Endothelial cell of umbilical vein (primary cell): ENCODE measurements around the gene UGT2A3.

Experiments used
- EZH2 ChIP-seq: IDR thresholded peaks from 2 replicates; pipeline ENCODE4 v1.6.1; 2012; ENCODE audit warnings: borderline replicate concordance, low read depth, mild to moderate bottlenecking, moderate library complexity, low read length, inconsistent platforms; ENCODE audit not compliant: severe bottlenecking
- FOS ChIP-seq: IDR thresholded peaks from 2 replicates; pipeline ENCODE4 v1.6.1; 2011; ENCODE audit warnings: mild to moderate bottlenecking, low read length, moderate library complexity, borderline replicate concordance; ENCODE audit not compliant: insufficient read depth
- GATA2 ChIP-seq: IDR thresholded peaks from 2 replicates; pipeline ENCODE4 v1.7.0; 2011; ENCODE audit warnings: low read depth, mild to moderate bottlenecking, moderate library complexity, mixed read lengths, low read length; ENCODE audit not compliant: insufficient read length, insufficient read depth
- JUN ChIP-seq: IDR thresholded peaks from 2 replicates; pipeline ENCODE4 v1.6.1; 2011; ENCODE audit warnings: borderline replicate concordance, low read depth; ENCODE audit not compliant: insufficient read length, insufficient read depth
- MYC ChIP-seq: IDR thresholded peaks from one replicate; pipeline ENCODE4 v1.6.1; 2011; ENCODE audit warnings: mild to moderate bottlenecking, low read depth, low read length
- POLR2A ChIP-seq: IDR thresholded peaks from 2 replicates; pipeline ENCODE4 v1.6.1; 2012; ENCODE audit warnings: low read depth, mild to moderate bottlenecking, control low read depth, low read length
- POLR2AphosphoS5 ChIP-seq: IDR thresholded peaks from 2 replicates; pipeline ENCODE4 v1.6.1; 2012; ENCODE audit warnings: low read depth, mild to moderate bottlenecking, control low read depth, low read length, moderate library complexity; ENCODE audit not compliant: insufficient read depth
- TF ChIP-seq, protein P1 (sequence below), 2 donors: IDR thresholded peaks; 1 replicate in 1 of 2; 2 replicates in 1 of 2; pipeline ENCODE4 v1.5.1; 2011; ENCODE audit warnings: low read length in 2 of 2, mild to moderate bottlenecking in 2 of 2, moderate library complexity in 2 of 2, control low read depth in 1 of 2, inconsistent platforms in 1 of 2, low read depth in 1 of 2; ENCODE audit not compliant: insufficient read depth in 1 of 2; ENCODE audit errors: extremely low read depth in 1 of 2
- TF ChIP-seq, protein P2 (sequence below): IDR thresholded peaks from 2 replicates; pipeline ENCODE4 v1.6.1; 2011; ENCODE audit not compliant: insufficient read depth, insufficient read length

DNA sequence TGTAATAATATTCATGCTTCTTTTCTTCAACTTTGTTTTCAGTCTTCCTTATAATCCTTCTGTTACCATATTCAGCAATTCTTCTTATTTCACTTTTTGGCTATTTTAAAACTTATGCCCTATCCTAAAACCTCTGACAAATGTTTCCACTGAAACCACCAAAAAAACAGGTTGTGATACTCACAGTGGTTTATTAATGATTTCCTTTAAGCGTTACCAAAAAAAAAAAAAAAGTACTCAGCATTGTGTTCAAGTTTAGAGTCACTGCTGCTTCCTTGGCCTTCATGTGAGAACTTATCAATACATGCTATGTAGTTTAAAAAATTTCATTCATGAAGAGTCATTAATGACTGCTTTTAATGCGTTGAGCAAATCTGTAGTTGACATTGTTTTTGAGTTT is 35.4 kb upstream of the UGT2A3 start:
- TF ChIP-seq POLR2A: no peak
- TF ChIP-seq, protein P1, sequence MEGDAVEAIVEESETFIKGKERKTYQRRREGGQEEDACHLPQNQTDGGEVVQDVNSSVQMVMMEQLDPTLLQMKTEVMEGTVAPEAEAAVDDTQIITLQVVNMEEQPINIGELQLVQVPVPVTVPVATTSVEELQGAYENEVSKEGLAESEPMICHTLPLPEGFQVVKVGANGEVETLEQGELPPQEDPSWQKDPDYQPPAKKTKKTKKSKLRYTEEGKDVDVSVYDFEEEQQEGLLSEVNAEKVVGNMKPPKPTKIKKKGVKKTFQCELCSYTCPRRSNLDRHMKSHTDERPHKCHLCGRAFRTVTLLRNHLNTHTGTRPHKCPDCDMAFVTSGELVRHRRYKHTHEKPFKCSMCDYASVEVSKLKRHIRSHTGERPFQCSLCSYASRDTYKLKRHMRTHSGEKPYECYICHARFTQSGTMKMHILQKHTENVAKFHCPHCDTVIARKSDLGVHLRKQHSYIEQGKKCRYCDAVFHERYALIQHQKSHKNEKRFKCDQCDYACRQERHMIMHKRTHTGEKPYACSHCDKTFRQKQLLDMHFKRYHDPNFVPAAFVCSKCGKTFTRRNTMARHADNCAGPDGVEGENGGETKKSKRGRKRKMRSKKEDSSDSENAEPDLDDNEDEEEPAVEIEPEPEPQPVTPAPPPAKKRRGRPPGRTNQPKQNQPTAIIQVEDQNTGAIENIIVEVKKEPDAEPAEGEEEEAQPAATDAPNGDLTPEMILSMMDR (IDR thresholded peaks at IDR 0.05; ENCODE audit: extremely low read depth in 1 of 2, insufficient read depth in 1 of 2, low read depth in 1 of 2, low read length in 2 of 2): no peak
- no peak for TF ChIP-seq EZH2
- TF ChIP-seq POLR2AphosphoS5: no peak
- no peak for TF ChIP-seq GATA2
- TF ChIP-seq, protein P2, sequence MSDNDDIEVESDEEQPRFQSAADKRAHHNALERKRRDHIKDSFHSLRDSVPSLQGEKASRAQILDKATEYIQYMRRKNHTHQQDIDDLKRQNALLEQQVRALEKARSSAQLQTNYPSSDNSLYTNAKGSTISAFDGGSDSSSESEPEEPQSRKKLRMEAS: no peak
- TF ChIP-seq JUN: no peak
- no peak for TF ChIP-seq FOS
- TF ChIP-seq MYC: no peak
